GM18861 (cell line): ENCODE measurements around the gene CD247.
A peak's percentile ranks its signal among the peaks of the same experiment; 100 is the strongest.

ENCODE experiments used
- ATAC-seq: cut with Tn5 transposase; IDR thresholded peaks from one replicate; pipeline ENCODE4 v1.9.1; 2021; ENCODE audit not compliant: unreplicated experiment

Gene CD247

GRCh38 chr1:167440776-167441175 is 77.6 kb downstream of the CD247 start:
- ATAC-seq, result no peak

- ATAC-seq, result no peak
Measured at GRCh38 chr1:167440345-167440744, 78.0 kb downstream of the CD247 start.

GRCh38 chr1:167439301-167439988 is 78.9 kb downstream of the CD247 start:
- ATAC-seq, result no peak

GRCh38 chr1:167438171-167439138 is 79.9 kb downstream of the CD247 start:
- ATAC-seq, result no peak

- no peak for ATAC-seq
Measured at GRCh38 chr1:167435484-167435883, 82.8 kb downstream of the CD247 start.

- ATAC-seq, result no peak
Measured at GRCh38 chr1:167434306-167434705, 84.0 kb downstream of the CD247 start.

- no peak for ATAC-seq
Measured at GRCh38 chr1:167433884-167434283, 84.4 kb downstream of the CD247 start.

GRCh38 chr1:167432780-167433179 is 85.5 kb downstream of the CD247 start:
- no peak for ATAC-seq

- no peak for ATAC-seq
Measured at GRCh38 chr1:167431909-167432650, 86.2 kb downstream of the CD247 start.

- ATAC-seq, result peak; percentile 39
Measured at GRCh38 chr1:167431261-167431908, 86.9 kb downstream of the CD247 start.

- no peak for ATAC-seq
Measured at GRCh38 chr1:167430849-167431242, 87.5 kb downstream of the CD247 start.

- ATAC-seq, result peak; percentile 36
Measured at GRCh38 chr1:167430134-167430848, 88.0 kb downstream of the CD247 start.

GRCh38 chr1:167429612-167430011 is 88.7 kb downstream of the CD247 start:
- ATAC-seq, result peak; percentile 35

GRCh38 chr1:167428395-167428794 is 89.9 kb downstream of the CD247 start:
- ATAC-seq, result no peak

- no peak for ATAC-seq
Measured at GRCh38 chr1:167427848-167428247, 90.5 kb downstream of the CD247 start.

- no peak for ATAC-seq
Measured at GRCh38 chr1:167426716-167427115, 91.6 kb downstream of the CD247 start.

- no peak for ATAC-seq
Measured at GRCh38 chr1:167425482-167425881, 92.8 kb downstream of the CD247 start.

GRCh38 chr1:167423684-167424619 is 94.4 kb downstream of the CD247 start:
- no peak for ATAC-seq

- ATAC-seq, result no peak
Measured at GRCh38 chr1:167420510-167420909, 97.8 kb downstream of the CD247 start.
